ENCODE measurements around the gene LDB2.

DNA sequence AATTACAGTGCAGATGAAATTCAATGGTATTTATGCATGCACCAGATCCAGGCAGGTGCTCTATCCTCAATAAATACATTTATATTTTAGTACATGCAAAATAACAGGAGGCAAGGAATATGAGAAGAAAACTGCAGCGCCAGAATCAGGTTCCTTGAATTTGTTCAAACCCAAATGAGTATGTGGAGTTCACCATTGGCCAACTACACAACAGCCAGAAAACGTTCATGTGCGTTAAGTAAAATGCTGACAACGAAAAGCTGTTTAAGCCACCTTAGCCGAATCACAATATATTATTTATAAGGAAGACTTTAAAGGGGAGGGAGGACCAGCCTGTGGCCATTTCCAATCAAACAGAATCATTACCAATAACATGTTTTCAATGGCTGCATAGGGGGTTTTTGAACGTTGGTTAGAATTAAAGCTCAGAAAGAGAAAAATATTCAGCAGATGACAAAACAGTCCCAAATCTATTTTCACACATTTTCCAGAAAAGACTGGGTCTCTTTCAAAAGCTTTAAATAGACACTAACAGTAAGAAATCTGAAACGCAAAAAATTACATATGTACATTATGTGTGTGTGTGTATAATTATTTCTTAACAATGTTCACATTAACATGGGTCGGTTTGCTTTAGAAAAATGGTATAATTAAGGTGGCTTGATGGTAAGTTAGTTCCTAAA is 171.9 kb downstream of the LDB2 start:
- TF ChIP-seq EP300 (IDR thresholded peaks at IDR 0.05) (no peak), POLR2A (IDR thresholded peaks at IDR 0.05; ENCODE audit: low read depth) (no peak)
- TF ChIP-seq, protein P1, sequence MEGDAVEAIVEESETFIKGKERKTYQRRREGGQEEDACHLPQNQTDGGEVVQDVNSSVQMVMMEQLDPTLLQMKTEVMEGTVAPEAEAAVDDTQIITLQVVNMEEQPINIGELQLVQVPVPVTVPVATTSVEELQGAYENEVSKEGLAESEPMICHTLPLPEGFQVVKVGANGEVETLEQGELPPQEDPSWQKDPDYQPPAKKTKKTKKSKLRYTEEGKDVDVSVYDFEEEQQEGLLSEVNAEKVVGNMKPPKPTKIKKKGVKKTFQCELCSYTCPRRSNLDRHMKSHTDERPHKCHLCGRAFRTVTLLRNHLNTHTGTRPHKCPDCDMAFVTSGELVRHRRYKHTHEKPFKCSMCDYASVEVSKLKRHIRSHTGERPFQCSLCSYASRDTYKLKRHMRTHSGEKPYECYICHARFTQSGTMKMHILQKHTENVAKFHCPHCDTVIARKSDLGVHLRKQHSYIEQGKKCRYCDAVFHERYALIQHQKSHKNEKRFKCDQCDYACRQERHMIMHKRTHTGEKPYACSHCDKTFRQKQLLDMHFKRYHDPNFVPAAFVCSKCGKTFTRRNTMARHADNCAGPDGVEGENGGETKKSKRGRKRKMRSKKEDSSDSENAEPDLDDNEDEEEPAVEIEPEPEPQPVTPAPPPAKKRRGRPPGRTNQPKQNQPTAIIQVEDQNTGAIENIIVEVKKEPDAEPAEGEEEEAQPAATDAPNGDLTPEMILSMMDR (IDR thresholded peaks at IDR 0.05) = no peak
